ENCODE data around the gene UBASH3B.

- TF ChIP-seq CTCF (IDR thresholded peaks at IDR 0.05; ENCODE audit: low read length) (no peak), EZH2 (optimal IDR thresholded peaks at IDR 0.05; ENCODE audit: low read depth, low read length) (no peak)
These were observed 25.5 kb downstream of the UBASH3B start for GRCh38 chr11:122681070-122681469.

Data from MM.1S (cell line).